NCI-H187 treated with DMSO at 0.1 percent for 48 hours (cell line): Measurements from ENCODE around the gene DBP.

Experiments used
- DNase-seq: peaks from one replicate; lab custom pipeline; 2025; lab: John Stamatoyannopoulos, UW

The DBP gene

GRCh38 chr19:48609571-48610108 lies 27.5 kb downstream of the DBP start:
- no peak for DNase-seq

- no peak for DNase-seq
Observed at GRCh38 chr19:48608798-48609263, 28.3 kb downstream of the DBP start.

- DNase-seq, result no peak
Observed at GRCh38 chr19:48607359-48607755, 29.8 kb downstream of the DBP start.

- DNase-seq, result no peak
Observed at GRCh38 chr19:48606463-48607358, 30.5 kb downstream of the DBP start, which contains the start of gene SPACA4. Gene SPACA4, plus strand, starts transcription at chr19:48606742. Its CDS starts 237 bp downstream, at chr19:48606979.

- DNase-seq, result no peak
Observed at GRCh38 chr19:48603850-48604249, 33.3 kb downstream of the DBP start.

- no peak for DNase-seq
Observed at GRCh38 chr19:48603449-48603848, 33.7 kb downstream of the DBP start.

- DNase-seq, result no peak
Observed at GRCh38 chr19:48603001-48603400, 34.2 kb downstream of the DBP start.

- no peak for DNase-seq
Observed at GRCh38 chr19:48600679-48601417, 36.3 kb downstream of the DBP start.

GRCh38 chr19:48598996-48599700 lies 38.0 kb downstream of the DBP start:
- DNase-seq, result no peak

- no peak for DNase-seq
Observed at GRCh38 chr19:48596679-48597465, 40.3 kb downstream of the DBP start.

GRCh38 chr19:48596237-48596636 lies 40.9 kb downstream of the DBP start:
- no peak for DNase-seq

GRCh38 chr19:48595833-48596232 lies 41.3 kb downstream of the DBP start:
- no peak for DNase-seq

- no peak for DNase-seq
Observed at GRCh38 chr19:48595171-48595570, 42.0 kb downstream of the DBP start.

- DNase-seq, result no peak
Observed at GRCh38 chr19:48591021-48591420, 46.2 kb downstream of the DBP start.

- DNase-seq, result no peak
Observed at GRCh38 chr19:48588670-48589401, 48.3 kb downstream of the DBP start.

- no peak for DNase-seq
Observed at GRCh38 chr19:48587387-48587786, 49.8 kb downstream of the DBP start.

GRCh38 chr19:48582168-48582567 lies 55.0 kb downstream of the DBP start:
- no peak for DNase-seq
